GM21786 (cell line): ENCODE measurements around the gene VPS13C.
A peak's percentile ranks its signal among the peaks of the same experiment; 100 is the strongest.
"Not testable (repeated sequence)": the region's sequence is repeated elsewhere in the genome, so short reads cannot be mapped to it uniquely, and the experiment has no call there.

Source experiments
- ATAC-seq: cut with Tn5 transposase; IDR thresholded peaks from one replicate; pipeline ENCODE4 v1.9.1; 2021; ENCODE audit not compliant: unreplicated experiment

Gene VPS13C

DNA sequence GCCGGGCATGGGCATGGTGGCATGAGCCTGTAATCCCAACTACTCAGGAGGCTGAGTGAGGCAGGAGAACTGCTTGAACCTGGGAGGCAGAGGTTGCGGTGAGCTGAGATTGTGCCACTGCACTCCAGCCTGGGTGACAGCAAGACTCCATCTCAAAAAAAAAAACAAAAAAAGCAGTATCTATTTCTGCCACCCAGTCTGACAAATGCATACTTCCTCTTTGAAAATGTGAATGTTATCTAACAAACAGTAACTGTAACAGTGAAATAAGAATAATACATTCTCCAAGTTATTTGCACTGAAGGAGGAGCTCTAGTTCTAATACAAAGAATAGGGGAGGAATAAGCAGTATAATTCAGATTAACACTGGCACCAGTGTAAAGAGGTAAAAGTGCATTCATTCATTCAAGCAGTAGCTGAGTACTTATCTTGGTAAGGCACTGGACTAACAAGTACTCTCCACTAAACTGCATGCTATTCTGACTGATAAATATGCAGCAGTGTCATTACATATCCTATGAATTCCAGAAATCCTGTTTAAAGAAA is 12.9 kb downstream of the VPS13C start:
- ATAC-seq, result no peak

DNA sequence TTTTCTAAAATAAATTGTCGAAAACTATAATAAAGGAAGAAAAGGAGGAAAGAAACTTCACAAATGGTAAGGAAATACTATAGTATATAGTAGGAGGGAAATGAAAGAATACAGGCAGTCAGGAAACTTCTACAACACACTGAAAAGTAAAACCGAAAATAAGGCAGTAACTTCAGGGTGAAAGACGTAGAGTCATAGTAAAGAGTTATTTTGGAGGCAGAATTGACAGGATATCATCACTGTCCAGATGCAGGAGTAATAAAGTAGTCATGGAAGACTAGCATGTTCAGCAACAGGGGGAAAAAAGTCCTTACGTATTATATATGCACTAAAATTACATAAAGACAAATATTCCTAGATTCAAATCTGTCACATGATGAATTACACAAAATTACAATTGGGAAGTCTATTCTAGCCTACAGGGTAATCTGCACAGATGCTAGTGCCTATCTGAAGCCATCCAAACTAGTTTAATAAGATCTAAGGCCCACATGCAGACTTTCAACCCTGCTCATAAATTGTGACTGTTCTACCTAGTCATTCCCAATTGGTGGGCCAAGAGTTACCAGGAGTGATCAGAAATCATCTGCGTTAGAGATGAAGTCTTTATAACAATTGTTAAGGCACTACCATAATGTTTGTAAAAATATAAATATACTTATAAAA is 14.0 kb downstream of the VPS13C start:
- ATAC-seq, result peak; percentile 85

DNA sequence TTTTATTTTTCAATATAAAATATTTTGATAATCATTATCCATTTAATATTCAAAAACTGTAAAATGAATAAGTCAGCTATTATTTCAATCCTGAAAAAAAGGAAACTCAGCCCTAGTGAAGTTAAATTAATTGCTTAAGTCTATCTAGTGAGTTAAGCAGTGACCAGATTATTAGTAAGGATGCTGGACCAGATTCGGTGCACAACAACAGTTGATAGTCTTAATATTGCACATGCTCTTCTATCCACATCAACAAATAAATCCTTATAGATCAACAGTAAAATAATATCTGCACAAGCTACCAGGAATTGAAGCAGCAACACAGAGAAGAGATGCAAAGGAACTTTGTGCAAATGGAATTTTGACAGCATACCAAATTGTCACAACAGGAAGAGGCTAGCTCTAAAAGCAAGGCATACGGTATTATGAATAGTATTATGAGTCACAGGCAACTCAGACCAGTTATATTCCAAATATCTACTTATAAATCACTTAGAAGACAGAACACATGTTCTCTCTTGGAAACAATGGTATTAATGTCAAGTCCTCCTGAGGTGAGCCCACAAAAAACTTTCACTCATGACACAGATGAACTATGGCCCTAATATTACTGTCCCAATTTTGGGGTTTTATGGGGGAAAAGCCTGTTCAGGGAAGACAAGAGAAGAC is 24.9 kb downstream of the VPS13C start:
- ATAC-seq, result no peak

DNA sequence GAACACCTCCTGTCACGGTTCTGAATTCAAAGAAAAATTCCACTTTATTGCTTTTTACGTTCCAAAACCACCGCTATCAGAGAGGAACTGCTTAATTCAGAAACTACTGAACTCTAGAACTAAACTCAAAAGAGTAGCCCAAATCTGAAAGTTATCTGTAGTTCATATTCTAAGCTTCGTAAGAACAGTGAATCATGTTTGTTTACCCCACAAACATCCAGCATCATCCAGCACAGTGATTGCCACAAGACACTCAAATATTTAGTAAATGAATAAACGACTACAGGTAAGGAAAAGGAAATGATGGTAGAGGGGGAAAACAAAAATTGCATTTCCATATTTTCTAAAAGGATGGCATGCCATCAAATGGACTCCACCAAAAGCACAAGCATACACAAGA is 32.3 kb downstream of the VPS13C start:
- no peak for ATAC-seq

DNA sequence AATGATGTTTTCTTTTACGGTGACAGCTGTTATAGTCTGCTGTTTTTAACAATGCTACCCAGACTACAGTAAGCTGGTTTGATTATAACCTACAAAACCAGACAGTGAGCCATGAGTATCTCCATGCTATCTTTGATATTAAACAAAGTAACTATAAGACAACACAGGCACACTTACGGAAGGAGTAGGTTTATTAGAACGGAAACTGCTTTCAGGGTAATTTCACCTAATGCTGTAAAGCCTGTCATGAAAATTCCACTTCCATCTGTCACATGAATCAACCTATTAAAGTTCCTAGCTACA is 33.0 kb downstream of the VPS13C start:
- ATAC-seq, result no peak

DNA sequence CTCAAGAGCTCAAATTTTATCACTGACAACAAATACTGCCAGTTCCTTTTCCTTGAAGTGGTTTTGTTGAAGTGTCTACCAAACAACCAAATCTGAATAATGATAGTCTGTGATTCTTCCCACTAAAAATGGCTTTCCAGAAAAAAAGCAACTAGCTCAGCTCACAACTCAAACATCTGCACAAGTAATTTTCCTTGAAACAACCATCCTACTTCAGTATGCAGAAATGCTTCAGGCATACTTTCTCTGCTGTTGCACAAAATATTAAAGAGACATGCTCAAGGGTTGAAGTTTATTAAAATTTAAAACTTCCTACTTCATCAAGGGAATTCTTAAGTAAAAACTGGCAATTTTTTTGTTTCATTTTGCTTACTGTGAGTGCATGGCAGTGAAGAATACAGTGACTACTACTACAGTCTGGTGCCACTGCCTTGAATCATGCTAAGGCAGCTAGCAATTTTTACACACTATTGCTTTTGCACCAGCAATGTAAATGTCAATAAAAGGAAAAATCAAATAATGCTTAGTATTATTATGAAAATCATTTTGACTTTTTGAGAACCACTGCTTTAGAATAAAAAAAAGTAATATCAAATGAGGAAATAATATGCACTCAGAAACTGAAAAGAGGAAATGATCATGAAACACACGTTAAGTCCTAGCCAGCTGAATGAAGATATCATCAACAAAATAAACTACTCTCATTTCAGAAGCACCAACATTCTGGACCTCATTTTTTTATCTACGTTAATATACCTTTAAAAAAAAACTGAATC is 33.6 kb downstream of the VPS13C start:
- no peak for ATAC-seq

DNA sequence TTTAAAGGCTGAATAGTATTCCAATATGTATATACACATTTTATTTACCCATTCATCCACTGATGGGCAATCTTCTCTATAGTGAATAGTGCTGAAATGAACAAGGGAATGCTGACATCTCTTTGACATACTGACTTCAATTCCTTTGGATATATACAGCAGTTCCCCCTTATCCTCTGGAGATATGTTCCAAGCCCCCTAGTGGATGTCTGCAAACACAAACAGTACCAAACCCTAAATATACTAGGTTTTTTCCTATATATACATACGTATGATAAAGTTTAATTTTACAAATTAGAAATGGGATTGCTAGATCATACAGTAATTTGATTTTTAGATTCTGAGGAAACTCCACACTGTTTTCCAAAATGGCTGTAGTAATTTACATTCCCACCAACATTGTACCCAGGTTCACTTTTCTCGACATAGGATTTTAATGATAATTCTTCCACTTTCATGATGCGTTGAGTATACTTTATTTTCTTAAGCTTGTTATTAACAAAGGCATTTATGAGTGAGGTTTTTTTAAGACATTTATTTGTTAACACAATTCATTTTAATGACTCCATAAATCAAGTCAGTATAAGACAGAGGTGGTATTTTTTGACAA is 38.2 kb downstream of the VPS13C start:
- ATAC-seq, result no peak

DNA sequence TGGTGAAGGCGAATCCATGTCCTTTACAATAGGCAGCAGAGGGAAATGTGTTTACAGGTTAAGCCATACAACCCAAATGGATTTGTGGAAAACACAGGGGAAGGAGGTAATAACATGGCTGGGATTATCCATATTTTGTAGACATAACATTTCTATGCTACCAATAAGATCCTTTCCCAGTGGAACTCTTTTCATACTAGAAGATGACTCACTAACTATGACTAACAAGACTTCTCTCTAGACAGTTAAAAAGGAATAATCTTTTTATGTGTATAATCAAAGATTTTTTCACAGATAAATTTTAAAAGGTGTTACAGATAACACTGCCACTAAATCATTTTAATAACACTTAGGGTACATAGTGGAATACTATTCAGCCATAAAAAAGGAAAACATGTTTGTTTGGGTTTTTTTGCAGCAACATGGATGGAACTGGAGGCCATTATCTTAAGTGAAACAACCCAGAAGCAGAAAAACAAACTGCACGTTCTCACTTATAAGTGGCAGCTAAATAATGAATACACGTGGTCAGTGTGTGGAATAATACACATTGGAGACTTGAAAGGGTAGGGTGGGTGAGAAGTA is 39.6 kb downstream of the VPS13C start:
- no peak for ATAC-seq

DNA sequence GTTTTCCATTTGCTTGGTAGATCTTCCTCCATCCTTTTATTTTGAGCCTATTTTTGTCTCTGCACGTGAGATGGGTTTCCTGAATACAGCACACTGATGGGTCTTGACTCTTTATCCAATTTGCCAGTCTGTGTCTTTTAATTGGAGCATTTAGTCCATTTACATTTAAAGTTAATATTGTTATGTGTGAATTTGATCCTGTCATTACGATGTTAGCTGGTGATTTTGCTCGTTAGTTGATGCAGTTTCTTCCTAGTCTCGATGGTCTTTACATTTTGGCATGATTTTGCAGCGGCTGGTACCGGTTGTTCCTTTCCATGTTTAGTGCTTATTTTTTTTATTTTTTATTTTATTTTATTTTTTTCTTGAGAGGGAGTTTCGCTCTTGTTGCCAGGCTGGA is 54.9 kb downstream of the VPS13C start:
- ATAC-seq, result not testable (repeated sequence)

DNA sequence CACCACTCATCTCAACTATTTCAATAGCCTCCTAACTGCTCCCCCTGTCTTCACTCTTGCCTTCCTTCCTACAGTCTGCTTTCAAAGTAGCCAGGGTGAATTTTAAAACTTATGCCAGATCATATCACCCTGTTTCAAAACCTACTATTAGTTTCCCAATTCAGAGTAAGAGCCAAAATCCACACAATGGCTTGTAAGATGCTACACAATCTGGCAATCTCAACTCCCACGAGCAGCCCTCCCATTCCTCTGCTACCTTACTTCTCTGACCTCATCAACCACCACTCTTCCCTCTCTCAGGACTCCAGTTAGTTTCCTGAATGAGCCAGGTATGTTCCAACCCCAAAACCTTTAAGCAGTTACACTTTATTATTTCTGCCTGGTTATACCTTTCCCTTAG is 62.5 kb downstream of the VPS13C start:
- no peak for ATAC-seq

DNA sequence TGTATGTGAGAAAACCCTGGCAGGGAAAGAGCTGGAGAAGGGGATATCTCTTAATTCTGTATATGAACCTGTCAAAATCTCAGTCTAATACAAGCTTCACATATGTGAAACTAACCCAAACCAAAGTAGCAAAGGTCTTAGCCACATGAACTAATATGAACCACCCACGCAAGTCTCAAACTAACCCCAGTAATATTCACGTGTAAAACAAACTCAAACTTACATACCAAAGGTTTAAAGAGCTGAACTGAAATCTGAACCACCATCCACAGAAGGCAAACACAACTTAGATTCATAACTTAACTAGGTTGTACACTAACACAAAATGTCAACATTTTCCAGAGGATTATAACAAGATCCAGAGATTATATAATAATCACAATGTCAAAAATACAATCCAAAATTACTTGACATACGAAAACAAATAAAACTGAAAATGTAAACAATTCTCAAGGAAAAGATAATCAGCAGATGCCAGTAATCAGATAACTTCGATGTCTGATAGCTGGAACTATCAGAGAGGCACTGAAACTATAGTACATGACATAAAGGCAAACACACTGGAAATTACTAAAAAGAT is 64.1 kb downstream of the VPS13C start:
- no peak for ATAC-seq

DNA sequence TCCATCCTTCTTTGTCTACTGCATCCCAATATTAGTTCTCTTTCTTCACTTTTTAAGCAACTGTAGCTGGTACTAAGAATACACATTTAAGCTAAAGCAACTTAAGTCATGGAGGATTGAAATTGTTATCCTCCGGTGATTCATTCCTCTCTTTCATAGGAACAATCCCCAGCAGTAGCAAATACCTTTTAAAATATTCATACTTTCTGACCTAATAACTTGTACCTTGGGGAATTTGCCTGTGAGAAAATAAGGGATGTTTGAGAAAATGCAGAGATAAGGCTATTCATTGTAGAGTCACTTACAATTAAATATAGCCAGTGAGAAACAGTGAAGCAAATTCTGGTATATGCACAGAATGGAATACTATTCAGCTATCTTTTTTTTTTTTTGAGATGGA is 66.0 kb downstream of the VPS13C start:
- ATAC-seq, result no peak

DNA sequence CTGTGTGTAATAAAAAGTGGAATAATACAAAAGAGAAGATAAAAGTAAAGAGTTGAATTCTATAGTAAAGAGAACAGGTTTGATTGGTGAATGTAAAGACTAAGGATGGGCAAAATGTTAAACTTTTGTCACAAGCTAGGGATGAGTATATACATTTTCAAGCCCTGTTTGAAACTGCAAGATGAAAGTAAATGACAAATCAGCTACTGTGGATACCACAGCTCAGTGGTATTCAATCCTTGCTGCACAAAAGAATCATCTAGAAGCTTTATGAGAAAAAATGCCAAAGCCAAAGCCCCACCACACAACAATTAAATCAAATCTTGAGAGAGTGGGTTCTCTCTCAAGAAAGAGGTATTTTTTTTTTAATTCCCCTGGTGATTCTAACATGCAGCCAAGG is 67.7 kb downstream of the VPS13C start:
- ATAC-seq, result no peak

DNA sequence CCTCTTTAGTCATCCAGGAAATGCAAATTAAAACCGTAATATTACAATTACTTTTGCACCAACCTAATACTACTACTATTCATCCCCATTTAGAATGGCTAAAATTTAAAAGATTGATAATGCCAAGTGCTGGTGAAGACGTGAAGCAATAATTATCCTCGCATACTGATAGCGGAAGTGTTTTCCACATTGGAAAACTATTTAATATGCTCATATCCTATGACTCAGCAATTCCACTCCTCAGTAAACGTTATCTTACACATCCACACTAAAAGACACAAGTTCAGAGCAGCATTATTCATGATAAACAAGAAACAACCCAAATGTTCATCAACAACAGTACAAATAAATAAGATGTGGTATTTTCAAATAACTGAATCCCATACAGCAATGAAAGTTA is 70.6 kb downstream of the VPS13C start:
- ATAC-seq, result no peak

DNA sequence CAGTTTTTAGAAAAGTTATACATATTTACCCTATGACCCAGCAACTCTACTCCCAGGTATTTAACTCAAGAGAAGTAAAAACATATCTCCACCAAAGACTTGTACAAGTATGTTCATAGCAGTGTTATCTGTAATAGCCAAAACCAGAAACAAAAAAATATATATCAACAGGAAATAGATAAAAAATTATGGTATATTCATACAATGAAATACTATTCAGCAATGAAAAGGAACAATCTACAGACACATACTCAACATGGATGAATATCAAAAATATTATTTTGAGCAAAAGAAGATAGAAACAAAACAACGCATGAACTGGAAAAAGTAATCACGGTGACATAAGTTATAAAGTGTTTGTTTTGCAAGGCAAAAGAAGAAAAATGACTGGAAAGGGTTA is 72.4 kb downstream of the VPS13C start:
- ATAC-seq, result no peak

DNA sequence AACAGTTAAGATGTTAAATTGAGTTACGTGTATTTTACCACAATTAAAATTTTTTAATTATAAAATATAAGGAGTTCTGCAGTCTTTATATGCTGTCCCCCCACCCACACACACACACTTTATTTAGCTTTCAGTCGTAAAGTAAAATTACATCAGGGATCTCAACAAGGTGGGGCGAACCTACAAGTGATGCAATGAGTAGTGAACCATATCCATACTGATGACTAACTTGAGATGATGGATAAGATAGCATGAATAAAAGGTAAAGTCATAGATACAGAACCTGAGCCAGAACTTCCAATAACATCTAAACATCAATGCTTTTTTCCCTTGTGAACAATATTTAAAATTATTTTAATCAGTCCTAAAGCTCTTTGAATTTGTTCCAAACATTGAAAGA is 77.2 kb downstream of the VPS13C start:
- ATAC-seq, result no peak

DNA sequence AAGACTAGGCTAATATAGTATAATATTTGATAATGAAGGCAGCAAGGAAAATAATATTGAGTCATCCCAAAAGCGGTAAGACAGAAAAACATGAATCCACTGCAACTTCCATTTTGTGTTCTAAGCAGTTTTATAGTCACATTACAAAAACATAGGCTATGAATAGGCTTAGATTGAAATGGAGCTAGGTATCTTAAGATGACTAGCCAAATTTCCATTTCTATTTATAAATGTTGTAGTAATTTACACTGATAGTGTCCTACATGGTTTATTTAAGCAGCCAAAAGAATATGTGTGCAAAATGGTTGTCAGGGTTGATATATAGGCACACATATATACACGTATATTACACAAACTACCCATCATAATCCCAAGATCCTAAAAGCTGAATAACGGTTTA is 82.0 kb downstream of the VPS13C start:
- ATAC-seq, result no peak

DNA sequence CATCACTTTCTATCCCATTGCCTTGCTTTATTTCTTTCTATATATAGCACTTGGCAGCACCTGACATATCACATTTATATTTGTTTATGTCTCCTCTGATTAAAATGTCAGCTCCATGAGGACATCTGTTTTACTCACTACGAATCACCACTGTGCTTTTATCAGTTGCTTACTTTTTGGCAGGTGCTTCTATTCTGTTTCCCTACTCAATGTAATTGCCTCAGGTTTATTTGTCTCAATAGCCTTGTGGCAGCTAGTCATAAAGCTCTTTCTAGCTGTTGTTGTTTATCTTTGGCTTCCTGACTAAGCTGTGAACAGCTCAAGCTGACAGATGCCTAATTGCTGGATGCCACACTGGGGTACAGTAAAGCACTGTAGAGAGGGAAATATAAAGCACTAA is 85.5 kb downstream of the VPS13C start:
- ATAC-seq, result no peak

DNA sequence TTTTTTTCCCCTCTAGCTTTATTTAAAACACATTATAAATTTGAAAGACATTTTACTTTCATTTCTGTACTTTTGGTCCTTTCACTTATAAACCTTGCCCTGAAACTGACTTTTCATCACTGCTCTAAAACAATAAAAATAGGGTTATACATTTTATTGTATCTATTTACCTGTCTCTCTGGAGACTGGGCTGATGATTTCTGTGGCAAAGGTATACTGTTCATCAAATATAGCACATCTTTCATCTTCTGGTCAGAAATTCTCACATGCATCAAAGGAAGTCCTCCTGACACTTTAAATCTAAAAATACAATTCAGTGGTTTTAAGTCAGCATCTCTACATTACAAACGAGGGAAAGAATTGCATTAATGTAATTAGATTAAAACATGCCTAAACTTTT is 86.1 kb downstream of the VPS13C start:
- no peak for ATAC-seq

DNA sequence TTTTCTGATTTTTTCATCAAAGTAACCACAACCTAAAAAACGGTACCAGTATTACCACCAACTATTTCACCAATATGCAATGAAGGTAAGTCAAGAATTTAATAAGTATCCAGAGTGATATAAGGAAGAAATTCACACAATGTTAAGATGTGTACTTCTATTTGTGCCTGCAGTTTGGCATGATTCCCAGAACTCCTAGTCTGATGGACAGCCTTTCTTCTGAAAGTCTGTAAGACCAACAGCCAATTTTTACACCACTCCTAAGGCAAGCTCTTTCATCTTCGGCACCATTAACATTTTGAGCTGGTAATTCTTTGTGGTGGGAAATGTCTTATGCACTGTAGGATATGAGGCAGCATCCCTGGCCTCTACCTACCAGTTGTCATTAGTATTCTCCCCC is 108.3 kb downstream of the VPS13C start:
- ATAC-seq, result no peak

DNA sequence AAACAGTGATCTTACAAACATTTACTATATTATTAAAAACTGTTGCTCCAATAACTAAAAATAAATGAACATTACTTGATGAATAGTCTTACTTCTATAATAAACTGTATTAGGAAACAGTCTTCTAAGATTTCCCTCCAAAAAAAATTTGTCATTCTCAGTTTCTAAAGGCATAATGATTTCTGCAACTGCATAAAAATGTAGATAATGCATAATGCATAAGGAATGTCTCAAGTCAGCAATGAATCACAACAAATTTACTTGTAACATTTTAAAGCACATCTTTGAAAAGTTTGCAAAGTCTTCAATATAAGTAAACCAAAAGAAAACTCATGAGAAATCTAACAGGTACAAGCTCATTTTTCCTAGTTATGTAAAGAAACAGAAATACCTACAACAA is 113.5 kb downstream of the VPS13C start:
- no peak for ATAC-seq
